HEK293T (cell line): Measurements from ENCODE around the gene MACROD2.

ENCODE experiments used
- CTCF ChIA-PET: fragments of 350-600 bp; formaldehyde crosslinking; extraction: SDS; loops from one replicate; lab custom pipeline; 2021; ENCODE audit warnings: antibody characterized with exemption, inconsistent platforms; lab: Yijun Ruan, JAX
- POLR2A ChIA-PET: fragments of 350-600 bp; formaldehyde crosslinking; extraction: SDS; loops from one replicate; lab custom pipeline; 2020; ENCODE audit warnings: antibody characterized with exemption, inconsistent platforms; lab: Yijun Ruan, JAX
- DNase-seq: peaks from one replicate; pipeline ENCODE4 v3.0.0; 2012; ENCODE audit warnings: mixed read lengths; ENCODE audit errors: extremely low spot score
- ARNT ChIP-seq: fragments of 450-650 bp; IDR thresholded peaks from 2 replicates; pipeline ENCODE4 v1.6.1; 2017; ENCODE audit warnings: mild to moderate bottlenecking
- BHLHE40 ChIP-seq: fragments of 450-650 bp; IDR thresholded peaks from 2 replicates; pipeline ENCODE4 v1.6.1; 2016; ENCODE audit warnings: mild to moderate bottlenecking, moderate library complexity, borderline replicate concordance
- CTBP1 ChIP-seq: fragments of 450-650 bp; IDR thresholded peaks from 2 replicates; pipeline ENCODE4 v1.6.1; 2016; ENCODE audit warnings: borderline replicate concordance
- ELF4 ChIP-seq: fragments of 450-650 bp; IDR thresholded peaks from 2 replicates; pipeline ENCODE4 v1.6.1; 2017; ENCODE audit warnings: antibody characterized with exemption
- FOXA1 ChIP-seq: fragments of 450-650 bp; IDR thresholded peaks from 2 replicates; pipeline ENCODE4 v1.6.1; 2016; ENCODE audit warnings: mild to moderate bottlenecking
- FOXK2 ChIP-seq: fragments of 450-650 bp; IDR thresholded peaks from 2 replicates; pipeline ENCODE4 v1.6.1; 2016; ENCODE audit warnings: mild to moderate bottlenecking
- FOXM1 ChIP-seq: fragments of 450-650 bp; IDR thresholded peaks from 2 replicates; pipeline ENCODE4 v1.6.1; 2017; ENCODE audit warnings: mild to moderate bottlenecking, borderline replicate concordance
- HDGF ChIP-seq: fragments of 450-650 bp; IDR thresholded peaks from 2 replicates; pipeline ENCODE4 v1.6.1; 2017; ENCODE audit warnings: antibody characterized with exemption, borderline replicate concordance
- L3MBTL2 ChIP-seq: fragments of 450-650 bp; conservative IDR thresholded peaks from 2 replicates; pipeline ENCODE4 v1.6.1; 2016; ENCODE audit warnings: mild to moderate bottlenecking
- LEF1 ChIP-seq: fragments of 450-650 bp; IDR thresholded peaks from 2 replicates; pipeline ENCODE4 v1.6.1; 2017; ENCODE audit warnings: mild to moderate bottlenecking, borderline replicate concordance
- NFRKB ChIP-seq: fragments of 450-650 bp; IDR thresholded peaks from 2 replicates; pipeline ENCODE4 v1.6.1; 2016; ENCODE audit warnings: mild to moderate bottlenecking, moderate library complexity
- SP1 ChIP-seq: fragments of 450-650 bp; IDR thresholded peaks from 2 replicates; pipeline ENCODE4 v1.6.1; 2017
- SUZ12 ChIP-seq: fragments of 450-650 bp; IDR thresholded peaks from 2 replicates; pipeline ENCODE4 v1.6.1; 2016; ENCODE audit warnings: mild to moderate bottlenecking
- TARDBP ChIP-seq: fragments of 450-650 bp; IDR thresholded peaks from 2 replicates; pipeline ENCODE4 v1.6.1; 2016
- ZNF384 ChIP-seq: fragments of 450-650 bp; IDR thresholded peaks from 2 replicates; pipeline ENCODE4 v1.6.1; 2016
- TF ChIP-seq, protein P1 (sequence below): fragments of 450-650 bp; IDR thresholded peaks from 2 replicates; pipeline ENCODE4 v1.6.1; 2016

MACROD2 gene

GRCh38 chr20:16003310-16003709 is 2008.0 kb downstream of the MACROD2 start:
- TF ChIP-seq FOXK2 = no peak
- no peak for TF ChIP-seq ELF4
- no peak for TF ChIP-seq TARDBP
- TF ChIP-seq SUZ12 = no peak
- no peak for TF ChIP-seq CTBP1
- no peak for TF ChIP-seq HDGF
- no peak for TF ChIP-seq LEF1
- no peak for DNase-seq
- ChIA-PET POLR2A (no interaction called here), CTCF (no interaction called here)

GRCh38 chr20:16004108-16004854 is 2009.0 kb downstream of the MACROD2 start:
- CTCF ChIA-PET = no interaction called here
- no peak for DNase-seq

DNA sequence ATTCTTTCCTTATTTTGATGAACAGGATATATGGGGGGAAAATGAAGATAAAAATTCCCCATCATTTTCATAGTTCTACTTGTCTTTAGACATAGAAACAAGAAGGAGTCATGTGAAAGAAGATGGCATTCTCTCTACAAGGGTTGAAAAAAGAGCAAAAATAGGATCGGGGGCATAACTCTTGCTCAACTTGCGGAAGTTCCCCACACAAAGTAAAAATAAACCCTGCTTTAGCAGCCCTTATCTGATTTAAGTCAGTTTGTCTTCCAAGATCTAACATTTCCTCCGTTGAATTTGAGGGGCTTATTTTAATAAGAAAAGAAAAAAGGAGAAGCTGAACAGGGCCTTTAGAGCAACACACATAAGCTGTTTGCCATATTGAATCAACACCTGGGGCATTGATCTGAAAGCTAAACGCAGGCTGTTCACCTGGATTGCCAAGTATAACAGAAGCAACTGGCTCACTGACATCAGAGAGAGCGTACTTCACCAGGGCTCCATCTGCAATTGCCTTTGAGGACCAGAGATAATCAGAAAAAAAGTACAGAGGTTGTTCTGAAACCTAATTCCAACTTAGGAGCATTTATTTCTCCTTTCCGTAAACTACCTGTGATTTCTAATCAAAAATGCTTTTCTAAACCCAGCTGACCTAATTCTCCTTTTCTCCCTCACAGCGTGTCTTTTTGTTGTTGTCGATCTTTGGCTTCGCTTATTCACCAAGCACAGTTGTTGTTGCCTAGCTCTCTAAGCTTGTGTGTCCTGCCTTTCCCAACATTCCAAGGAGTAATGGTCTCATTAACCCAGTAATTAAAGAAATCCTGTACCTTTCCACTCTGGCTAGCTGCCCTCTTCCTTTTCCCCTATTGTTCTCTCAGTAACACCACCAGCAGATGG is 2010.0 kb downstream of the MACROD2 start:
- no peak for TF ChIP-seq LEF1
- no peak for TF ChIP-seq FOXA1
- no peak for TF ChIP-seq ZNF384
- TF ChIP-seq HDGF = no peak
- TF ChIP-seq ELF4 = no peak
- TF ChIP-seq FOXM1 = no peak
- TF ChIP-seq SUZ12 = no peak
- TF ChIP-seq, protein P1, sequence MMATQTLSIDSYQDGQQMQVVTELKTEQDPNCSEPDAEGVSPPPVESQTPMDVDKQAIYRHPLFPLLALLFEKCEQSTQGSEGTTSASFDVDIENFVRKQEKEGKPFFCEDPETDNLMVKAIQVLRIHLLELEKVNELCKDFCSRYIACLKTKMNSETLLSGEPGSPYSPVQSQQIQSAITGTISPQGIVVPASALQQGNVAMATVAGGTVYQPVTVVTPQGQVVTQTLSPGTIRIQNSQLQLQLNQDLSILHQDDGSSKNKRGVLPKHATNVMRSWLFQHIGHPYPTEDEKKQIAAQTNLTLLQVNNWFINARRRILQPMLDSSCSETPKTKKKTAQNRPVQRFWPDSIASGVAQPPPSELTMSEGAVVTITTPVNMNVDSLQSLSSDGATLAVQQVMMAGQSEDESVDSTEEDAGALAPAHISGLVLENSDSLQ = no peak
- CTCF ChIA-PET = no interaction called here
- DNase-seq = no peak
- POLR2A ChIA-PET = no interaction called here

More at GRCh38 chr20:16004108-16004854, 2009.0 kb downstream of the MACROD2 start:
- TF ChIP-seq BHLHE40 (no peak), SP1 (no peak), LEF1 (no peak), ELF4 (no peak), HDGF (no peak), SUZ12 (no peak), L3MBTL2 (no peak)
- TF ChIP-seq, protein P1 = no peak
- POLR2A ChIA-PET = no interaction called here

DNA sequence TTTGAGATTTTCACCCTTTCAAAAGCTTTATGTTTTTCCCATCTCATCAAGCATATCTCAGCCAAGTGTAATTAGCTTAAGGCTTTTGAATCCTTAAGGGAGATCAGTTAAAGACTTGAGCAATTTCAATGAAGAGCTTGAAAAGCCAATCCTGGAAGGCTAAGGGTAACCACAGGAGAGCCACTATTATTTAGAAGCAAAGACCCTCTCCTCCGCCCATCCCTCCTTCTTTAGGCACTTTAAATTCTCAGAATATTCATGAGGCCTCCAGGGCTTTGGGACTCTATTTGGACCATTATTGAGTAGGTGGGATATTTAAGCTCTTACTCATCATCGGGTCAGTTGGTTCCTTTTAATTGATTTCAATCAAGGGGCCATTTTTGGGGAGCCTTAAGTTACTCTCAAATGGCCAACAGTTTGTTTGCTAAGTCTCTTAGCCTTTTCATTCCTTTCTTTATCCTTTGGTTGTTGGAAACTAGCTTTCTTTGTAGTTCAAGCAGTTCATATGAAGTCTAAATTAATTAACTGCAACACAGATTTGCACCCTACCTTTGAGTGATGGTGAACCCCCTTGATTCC is 2010.7 kb downstream of the MACROD2 start:
- CTCF ChIA-PET = no interaction called here
- POLR2A ChIA-PET = no interaction called here

GRCh38 chr20:16007164-16007563 is 2011.8 kb downstream of the MACROD2 start:
- DNase-seq = no peak
- ChIA-PET CTCF (no interaction called here), POLR2A (no interaction called here)
- TF ChIP-seq, protein P1 = no peak
- TF ChIP-seq CTBP1 = no peak
- no peak for TF ChIP-seq ZNF384
- no peak for TF ChIP-seq TARDBP
- no peak for TF ChIP-seq SP1

More for the DNA sequence above, 2010.7 kb downstream of the MACROD2 start:
- TF ChIP-seq ARNT (no peak), FOXA1 (no peak), NFRKB (no peak)
- no peak for DNase-seq

DNA sequence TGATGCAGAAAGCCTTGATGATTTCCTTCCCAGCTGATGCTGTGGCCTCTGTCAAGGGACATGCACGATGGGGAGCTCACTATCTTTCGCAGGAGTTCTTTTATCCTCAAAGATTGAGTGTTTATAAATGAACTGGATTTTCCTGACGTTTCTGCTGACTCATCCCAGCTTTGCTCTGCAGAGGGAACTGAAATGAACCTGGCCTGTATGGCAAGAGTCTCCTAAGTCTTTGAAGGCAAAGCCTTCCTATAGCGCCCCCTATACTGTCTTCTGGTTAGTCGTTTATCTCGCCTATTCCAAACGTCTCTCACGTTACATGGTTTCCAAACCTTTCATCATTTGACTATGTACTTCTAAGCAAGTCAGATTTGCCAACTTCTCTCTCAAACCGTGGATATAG is 2012.6 kb downstream of the MACROD2 start:
- TF ChIP-seq HDGF (no peak), ZNF384 (no peak), BHLHE40 (no peak), SP1 (no peak), FOXK2 (no peak), CTBP1 (no peak), ARNT (no peak), L3MBTL2 (no peak), TARDBP (no peak), SUZ12 (no peak), ELF4 (no peak), FOXM1 (no peak), FOXA1 (no peak), NFRKB (no peak), LEF1 (no peak)
- TF ChIP-seq, protein P1 = no peak
- ChIA-PET CTCF (no interaction called here), POLR2A (no interaction called here)

More for the DNA sequence above, 2012.6 kb downstream of the MACROD2 start:
- no peak for DNase-seq
